GM10248 (cell line): ENCODE results near the gene BAIAP2.

ENCODE experiments used
- CTCF ChIA-PET: fragments of 300-600 bp; sonication (Branson Sonifier 250); formaldehyde crosslinking; extraction: SDS; loops from one replicate; lab custom pipeline; 2021; ENCODE audit warnings: antibody characterized with exemption; lab: Yijun Ruan, JAX
- POLR2A ChIA-PET: fragments of 350-650 bp; sonication (Branson Sonifier 250); formaldehyde crosslinking; extraction: SDS; loops from one replicate; lab custom pipeline; 2020; ENCODE audit warnings: antibody characterized with exemption; lab: Yijun Ruan, JAX
- DNase-seq: peaks from one replicate; pipeline ENCODE4 v3.0.0; 2012; ENCODE audit errors: extremely low spot score
- TF ChIP-seq, protein P1 (sequence below): IDR thresholded peaks from 2 replicates; pipeline ENCODE4 v1.5.1; 2012; ENCODE audit warnings: mild to moderate bottlenecking, low read depth; ENCODE audit errors: extremely low read depth, missing control alignments, control extremely low read depth

Gene BAIAP2

DNA sequence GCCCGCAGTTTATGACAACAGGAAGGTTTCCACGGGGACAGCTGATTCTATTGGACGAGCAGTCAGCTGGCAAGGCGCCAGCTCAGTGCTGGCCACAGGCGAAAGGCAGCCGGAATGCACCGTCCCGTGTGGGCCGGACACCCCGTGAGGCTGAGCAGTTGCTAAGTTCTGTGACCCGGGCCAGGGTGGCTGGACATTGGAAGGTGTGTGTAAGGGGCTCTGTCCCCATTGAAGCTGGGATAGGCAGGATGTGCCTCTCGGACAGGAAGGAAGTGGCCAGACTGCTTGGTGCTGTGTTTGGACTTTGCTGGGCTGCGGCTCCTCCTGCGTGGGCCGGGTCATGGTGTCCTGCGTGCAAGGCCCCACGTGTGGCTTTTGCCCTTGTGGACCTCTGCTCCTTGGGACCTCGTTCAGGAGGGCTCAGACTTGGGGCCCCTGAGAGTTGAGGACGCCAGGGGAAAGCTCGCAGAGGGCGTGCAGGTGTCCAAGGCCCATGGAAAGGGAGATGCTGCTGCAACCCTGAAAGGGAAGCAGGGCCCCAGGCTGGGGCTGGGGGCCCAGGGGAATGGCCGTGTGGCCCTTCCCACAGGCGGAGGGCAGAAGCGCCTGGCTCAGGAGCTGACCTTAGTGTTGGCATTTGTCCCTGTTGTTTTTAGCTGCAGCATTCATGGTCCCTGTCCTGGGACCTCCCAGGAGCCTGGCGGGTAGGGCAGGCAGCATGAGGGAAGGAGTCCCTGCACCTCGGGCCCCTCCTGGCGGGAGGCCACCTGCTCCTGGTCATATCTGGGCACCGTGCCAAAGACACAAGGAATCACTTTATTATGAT is 10.0 kb downstream of the BAIAP2 start:
- ChIA-PET CTCF (no interaction called here), POLR2A (no interaction called here)
- TF ChIP-seq, protein P1, sequence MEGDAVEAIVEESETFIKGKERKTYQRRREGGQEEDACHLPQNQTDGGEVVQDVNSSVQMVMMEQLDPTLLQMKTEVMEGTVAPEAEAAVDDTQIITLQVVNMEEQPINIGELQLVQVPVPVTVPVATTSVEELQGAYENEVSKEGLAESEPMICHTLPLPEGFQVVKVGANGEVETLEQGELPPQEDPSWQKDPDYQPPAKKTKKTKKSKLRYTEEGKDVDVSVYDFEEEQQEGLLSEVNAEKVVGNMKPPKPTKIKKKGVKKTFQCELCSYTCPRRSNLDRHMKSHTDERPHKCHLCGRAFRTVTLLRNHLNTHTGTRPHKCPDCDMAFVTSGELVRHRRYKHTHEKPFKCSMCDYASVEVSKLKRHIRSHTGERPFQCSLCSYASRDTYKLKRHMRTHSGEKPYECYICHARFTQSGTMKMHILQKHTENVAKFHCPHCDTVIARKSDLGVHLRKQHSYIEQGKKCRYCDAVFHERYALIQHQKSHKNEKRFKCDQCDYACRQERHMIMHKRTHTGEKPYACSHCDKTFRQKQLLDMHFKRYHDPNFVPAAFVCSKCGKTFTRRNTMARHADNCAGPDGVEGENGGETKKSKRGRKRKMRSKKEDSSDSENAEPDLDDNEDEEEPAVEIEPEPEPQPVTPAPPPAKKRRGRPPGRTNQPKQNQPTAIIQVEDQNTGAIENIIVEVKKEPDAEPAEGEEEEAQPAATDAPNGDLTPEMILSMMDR: no peak
- DNase-seq: no peak

DNA sequence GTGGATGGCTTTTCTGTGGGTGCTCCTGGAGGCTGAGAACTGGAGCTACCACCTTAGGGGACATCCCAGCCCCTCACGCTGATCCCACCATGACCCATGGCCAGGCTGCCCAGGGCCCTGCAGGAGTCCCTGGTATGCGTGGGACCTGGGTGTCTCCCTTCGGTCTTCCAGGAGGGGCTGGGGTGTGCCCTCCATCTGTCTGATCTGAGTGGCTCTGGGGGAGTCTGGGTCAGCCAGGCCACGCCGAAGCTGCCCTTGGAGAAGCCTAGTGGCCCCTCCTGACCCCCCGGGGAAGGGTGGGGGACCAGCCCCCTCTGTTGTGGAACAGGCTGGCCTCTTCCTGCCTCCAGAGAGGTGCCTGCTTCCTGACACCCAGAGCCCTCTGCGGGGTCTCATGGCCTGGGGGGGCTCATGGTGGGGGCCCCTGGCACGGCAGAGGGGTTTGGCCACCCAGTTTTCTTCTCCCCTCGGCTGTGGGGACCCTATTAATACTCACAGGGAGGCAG is 10.7 kb downstream of the BAIAP2 start:
- no peak for DNase-seq
- ChIA-PET CTCF (no interaction called here), POLR2A (no interaction called here)
- TF ChIP-seq, protein P1: no peak

GRCh38 chr17:81046132-81046769 is 11.3 kb downstream of the BAIAP2 start:
- ChIA-PET POLR2A (no interaction called here), CTCF (no interaction called here)
- no peak for DNase-seq
- TF ChIP-seq, protein P1: no peak

- no peak for DNase-seq
These were observed 11.9 kb downstream of the BAIAP2 start for GRCh38 chr17:81046770-81047359.

DNA sequence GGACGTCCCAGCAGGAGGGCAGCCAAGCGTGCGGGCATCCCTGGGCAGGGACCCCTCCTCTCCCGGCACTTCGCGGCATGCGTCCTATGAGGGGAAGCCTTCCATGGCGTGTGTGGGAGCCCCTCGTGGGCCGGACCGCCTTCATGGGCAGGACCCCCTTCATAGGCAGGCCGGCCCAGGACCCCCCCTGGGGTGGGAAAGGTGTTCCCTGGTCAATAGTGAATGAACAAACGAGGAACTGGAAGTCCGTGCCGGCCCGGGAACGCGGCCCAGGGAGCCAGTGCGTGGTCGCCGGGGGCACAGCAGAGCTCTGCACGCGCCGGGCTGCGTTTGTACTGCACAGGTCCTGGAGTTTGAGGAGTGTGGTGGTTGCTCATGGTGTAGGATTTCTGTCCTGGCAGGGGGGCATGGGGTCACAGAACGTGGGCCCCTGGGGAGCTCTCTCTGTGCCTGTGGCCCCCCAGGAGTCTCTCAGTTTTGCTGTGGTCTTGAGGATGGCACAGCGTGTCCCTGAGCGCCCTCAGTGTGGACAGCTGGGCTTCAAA is 13.9 kb downstream of the BAIAP2 start:
- CTCF ChIA-PET: interaction anchor here (1.8 kb wide), 1 partner anchor 25 kb away, joined by 5 read pairs; no protein-coding TSS in a partner anchor
- POLR2A ChIA-PET: no interaction called here

More at GRCh38 chr17:81046770-81047359, 11.9 kb downstream of the BAIAP2 start:
- TF ChIP-seq, protein P1: no peak
- CTCF ChIA-PET: interaction anchor here (0.8 to 1.3 kb wide), 2 partner anchors 10 to 51 kb away, joined by 3 read pairs; no protein-coding TSS in a partner anchor
- POLR2A ChIA-PET: no interaction called here

DNA sequence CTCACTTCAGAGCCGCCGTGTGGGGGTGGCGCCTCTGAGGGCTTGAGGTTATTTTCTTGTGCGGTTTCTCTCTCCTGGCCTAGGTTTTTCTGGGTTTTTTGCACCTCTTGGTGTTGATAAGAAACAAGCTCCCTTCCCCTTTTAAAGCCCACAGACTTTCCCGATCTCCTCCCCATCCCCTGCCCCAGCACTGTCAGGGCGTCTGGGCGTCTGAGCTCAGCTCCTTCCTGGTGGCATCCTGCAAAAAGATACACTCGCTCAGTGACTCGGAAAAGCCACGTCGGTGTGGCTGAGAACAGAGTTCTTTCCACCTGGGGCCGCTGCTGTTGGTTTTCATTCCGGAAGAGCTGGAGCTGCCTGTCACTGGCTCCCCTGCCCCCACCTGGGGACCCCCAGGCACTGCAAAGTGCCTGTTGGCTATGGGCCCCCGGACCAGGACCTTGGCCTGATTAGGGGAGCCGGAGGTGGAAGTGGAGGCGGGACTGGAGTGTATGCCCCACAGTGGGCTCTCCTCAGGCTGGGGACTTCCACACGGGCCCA is 14.5 kb downstream of the BAIAP2 start:
- POLR2A ChIA-PET: no interaction called here
- DNase-seq: no peak
- CTCF ChIA-PET: interaction anchor here (1.8 kb wide), 1 partner anchor 26 kb away, joined by 5 read pairs; no protein-coding TSS in a partner anchor

More for the DNA sequence above, 13.9 kb downstream of the BAIAP2 start:
- TF ChIP-seq, protein P1: no peak
- no peak for DNase-seq

More for the DNA sequence above, 14.5 kb downstream of the BAIAP2 start:
- TF ChIP-seq, protein P1: no peak
